Measurements from ENCODE around the gene ITPKC. TPM values are rescaled to one million over a fixed set of nuclear protein-coding genes. Genes with fewer than 3 reads are reported as not detected.
A peak's percentile ranks its signal among the peaks of the same experiment; 100 is the strongest.

ITPKC gene
- total and polyA plus RNA-seq, 4 donors: 28.0 to 97.2 (median 43.1) TPM

GRCh38 chr19:40721140-40721486 lies 4.2 kb downstream of the ITPKC start:
- no peak overlapping the region for H3K9ac ChIP-seq (ENCODE audit: insufficient read depth in 1 of 2, low read length in 2 of 2)
- no peak overlapping the region for H3K4me3 ChIP-seq
- peak overlapping the region; percentile 92 to 97 for H3K27ac ChIP-seq (ENCODE audit: low read depth in 1 of 2, low read length in 1 of 2)
- DNase-seq (no peak), ATAC-seq (ENCODE audit: insufficient read depth, low FRiP score) (no peak)
- TF ChIP-seq CTCF (IDR thresholded peaks at IDR 0.05; ENCODE audit: control extremely low read depth, extremely low read depth): no peak
- H3K4me1 ChIP-seq (ENCODE audit: control insufficient read depth in 5 of 5, insufficient read depth in 5 of 5, low read length in 5 of 5): peaks cover 11 to 29% (median 13%) of the 10 kb centered on the region in 5 donors
- H3K9me3 ChIP-seq (ENCODE audit: control insufficient read depth in 4 of 4, insufficient read depth in 3 of 4, low read length in 3 of 4): no peaks in the 10 kb centered on the region
- 79 to 85% methylated on average over 6 of the region's 6 CpGs for WGBS, 2 donors
- H3K36me3 ChIP-seq (ENCODE audit: control insufficient read depth in 4 of 4, insufficient read depth in 4 of 4, low read length in 4 of 4): peaks cover 6 to 18% (median 10%) of the 10 kb centered on the region in 4 donors
- no peaks in the 10 kb centered on the region for H3K27me3 ChIP-seq (ENCODE audit: control insufficient read depth in 3 of 3, insufficient read depth in 3 of 3, low read length in 2 of 3)

GRCh38 chr19:40721936-40722661 lies 5.2 kb downstream of the ITPKC start:
- H3K4me1 ChIP-seq (ENCODE audit: control insufficient read depth in 5 of 5, insufficient read depth in 5 of 5, low read length in 5 of 5): peaks cover 8 to 26% (median 13%) of the 10 kb centered on the region in 5 donors
- no peak overlapping the region for H3K4me3 ChIP-seq
- DNase-seq (no peak), ATAC-seq (ENCODE audit: insufficient read depth, low FRiP score) (no peak)
- no peak overlapping the region for H3K9ac ChIP-seq (ENCODE audit: insufficient read depth in 1 of 2, low read length in 2 of 2)
- 65 to 81% methylated on average over 9 of the region's 9 CpGs for WGBS, 2 donors
- H3K27ac ChIP-seq (ENCODE audit: low read depth in 1 of 2, low read length in 1 of 2): peak overlapping the region; percentile 62 to 92
- no peak for TF ChIP-seq CTCF (IDR thresholded peaks at IDR 0.05; ENCODE audit: control extremely low read depth, extremely low read depth)
- no peaks in the 10 kb centered on the region for H3K27me3 ChIP-seq (ENCODE audit: control insufficient read depth in 3 of 3, insufficient read depth in 3 of 3, low read length in 2 of 3)
- H3K36me3 ChIP-seq (ENCODE audit: control insufficient read depth in 4 of 4, insufficient read depth in 4 of 4, low read length in 4 of 4): peaks cover 11 to 23% (median 17%) of the 10 kb centered on the region in 4 donors
- H3K9me3 ChIP-seq (ENCODE audit: control insufficient read depth in 4 of 4, insufficient read depth in 3 of 4, low read length in 3 of 4): peaks cover 0 to 2% (median 0%) of the 10 kb centered on the region in 4 donors

- Histone ChIP-seq H3K4me3 (no peak overlapping the region), H3K36me3 (ENCODE audit: control insufficient read depth in 4 of 4, insufficient read depth in 4 of 4, low read length in 4 of 4) (peaks cover 19 to 33% (median 30%) of the 10 kb centered on the region in 4 donors), H3K9ac (ENCODE audit: insufficient read depth in 1 of 2, low read length in 2 of 2) (no peak overlapping the region), H3K4me1 (ENCODE audit: control insufficient read depth in 5 of 5, insufficient read depth in 5 of 5, low read length in 5 of 5) (peaks cover 8 to 13% (median 11%) of the 10 kb centered on the region in 5 donors), H3K9me3 (ENCODE audit: control insufficient read depth in 4 of 4, insufficient read depth in 3 of 4, low read length in 3 of 4) (peaks cover 0 to 5% (median 0%) of the 10 kb centered on the region in 4 donors), H3K27ac (ENCODE audit: low read depth in 1 of 2, low read length in 1 of 2) (peak overlapping the region in 1 of 2 donors; percentile 33), H3K27me3 (ENCODE audit: control insufficient read depth in 3 of 3, insufficient read depth in 3 of 3, low read length in 2 of 3) (no peaks in the 10 kb centered on the region)
- ATAC-seq (ENCODE audit: insufficient read depth, low FRiP score) (no peak), DNase-seq (no peak)
- 93 to 94% methylated on average over 5 of the region's 5 CpGs for WGBS, 2 donors
- no peak for TF ChIP-seq CTCF (IDR thresholded peaks at IDR 0.05; ENCODE audit: control extremely low read depth, extremely low read depth)
Measured at GRCh38 chr19:40723661-40724254, 6.8 kb downstream of the ITPKC start.

Data from lung (tissue), 12 donors.